H1 (cell line): ENCODE data around the gene YIPF6. TPM values are rescaled to one million over a fixed set of nuclear protein-coding genes. Genes with fewer than 3 reads are reported as not detected.

Experiments used
- CHD1 ChIP-seq: IDR thresholded peaks from 2 replicates; pipeline ENCODE4 v1.6.1; 2012; ENCODE audit warnings: low read depth, low read length, improper control_type of control experiment
- E2F6 ChIP-seq: IDR thresholded peaks from 2 replicates; pipeline ENCODE4 v1.6.1; 2012; ENCODE audit warnings: inconsistent platforms
- GTF2F1 ChIP-seq: IDR thresholded peaks from 2 replicates; pipeline ENCODE4 v1.6.1; 2012; ENCODE audit warnings: low read depth, low read length, improper control_type of control experiment, borderline replicate concordance
- KDM1A ChIP-seq: fragments of 200-600, 300-600 bp; sonication (generic); IDR thresholded peaks from 2 replicates; pipeline ENCODE4 v1.7.1; 2016; ENCODE audit warnings: mild to moderate bottlenecking, low read length, borderline replicate concordance
- RFX5 ChIP-seq: IDR thresholded peaks from 2 replicates; pipeline ENCODE4 v1.6.1; 2011; ENCODE audit warnings: low read depth, low read length, improper control_type of control experiment, borderline replicate concordance
- SP1 ChIP-seq: IDR thresholded peaks from 2 replicates; pipeline ENCODE4 v1.6.1; 2011; ENCODE audit warnings: low read depth, low read length
- polyA plus RNA-seq, 7 experiments: library from polyadenylated mRNA; depleted of rRNA in 3 of 7; stranded (reverse) in 5 of 7; unstranded in 2 of 7; fragments of >200 nt in 5 of 7; fragments of 200-250 nt in 2 of 7; gene quantifications; 1 replicate in 5 of 7; 2 replicates in 1 of 7; 4 replicates in 1 of 7; pipeline versions ENCODE4 v1.2.1 to v1.2.3, GENCODE V29; 2011 to 2013; ENCODE audit warnings: missing spikeins in 2 of 7, mixed read lengths in 2 of 7
- total RNA-seq: library from RNA; stranded (reverse); fragmentation: NEBNext Ultra II Directional; extraction: Animal tissue kit (Norgen Biotek cat#: 25700); gene quantifications from 2 replicates; pipeline ENCODE4 v1.2.1, GENCODE V29; 2021

Gene YIPF6
- total and polyA plus RNA-seq, 2 of the 8 experiments (the other 6 are each of a cell fraction or from before 2014, with no cell fraction given), result 16.9 to 34.1 TPM

GRCh38 chrX:68488657-68489056 lies 10.2 kb upstream of the YIPF6 start (continued):
- TF ChIP-seq GTF2F1 (no peak), CHD1 (no peak), SP1 (no peak), E2F6 (no peak), KDM1A (no peak), RFX5 (no peak)
- TF ChIP-seq, all 59 proteins: peak for 0
